Measurements from ENCODE around the gene DCT.

- TF ChIP-seq, protein P1, sequence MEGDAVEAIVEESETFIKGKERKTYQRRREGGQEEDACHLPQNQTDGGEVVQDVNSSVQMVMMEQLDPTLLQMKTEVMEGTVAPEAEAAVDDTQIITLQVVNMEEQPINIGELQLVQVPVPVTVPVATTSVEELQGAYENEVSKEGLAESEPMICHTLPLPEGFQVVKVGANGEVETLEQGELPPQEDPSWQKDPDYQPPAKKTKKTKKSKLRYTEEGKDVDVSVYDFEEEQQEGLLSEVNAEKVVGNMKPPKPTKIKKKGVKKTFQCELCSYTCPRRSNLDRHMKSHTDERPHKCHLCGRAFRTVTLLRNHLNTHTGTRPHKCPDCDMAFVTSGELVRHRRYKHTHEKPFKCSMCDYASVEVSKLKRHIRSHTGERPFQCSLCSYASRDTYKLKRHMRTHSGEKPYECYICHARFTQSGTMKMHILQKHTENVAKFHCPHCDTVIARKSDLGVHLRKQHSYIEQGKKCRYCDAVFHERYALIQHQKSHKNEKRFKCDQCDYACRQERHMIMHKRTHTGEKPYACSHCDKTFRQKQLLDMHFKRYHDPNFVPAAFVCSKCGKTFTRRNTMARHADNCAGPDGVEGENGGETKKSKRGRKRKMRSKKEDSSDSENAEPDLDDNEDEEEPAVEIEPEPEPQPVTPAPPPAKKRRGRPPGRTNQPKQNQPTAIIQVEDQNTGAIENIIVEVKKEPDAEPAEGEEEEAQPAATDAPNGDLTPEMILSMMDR (IDR thresholded peaks at IDR 0.05; ENCODE audit: low read depth, low read length), result no peak
- no peak for TF ChIP-seq POLR2A (IDR thresholded peaks at IDR 0.05; ENCODE audit: extremely low read depth, insufficient read length)
- TF ChIP-seq MYC (IDR thresholded peaks at IDR 0.05; ENCODE audit: low read depth, low read length), result no peak
Observed at GRCh38 chr13:94411747-94412146, 67.7 kb downstream of the DCT start.

Data from NB4 (cell line).